ENCODE measurements around the gene TPST1.
"Not testable (repeated sequence)": the region's sequence is repeated elsewhere in the genome, so short reads cannot be mapped to it uniquely, and the experiment has no call there.

Gene TPST1

GRCh38 chr7:66189695-66190503 lies 15.2 kb upstream of the TPST1 start:
- no peak for DNase-seq

GRCh38 chr7:66190504-66190857 lies 14.7 kb upstream of the TPST1 start:
- no peak for DNase-seq

GRCh38 chr7:66193146-66193725 lies 11.9 kb upstream of the TPST1 start:
- no peak for DNase-seq

GRCh38 chr7:66198469-66198868 lies 6.7 kb upstream of the TPST1 start:
- DNase-seq, result no peak

GRCh38 chr7:66198956-66199355 lies 6.2 kb upstream of the TPST1 start:
- DNase-seq, result no peak

GRCh38 chr7:66202441-66202840 lies 2.7 kb upstream of the TPST1 start:
- no peak for DNase-seq

DNA sequence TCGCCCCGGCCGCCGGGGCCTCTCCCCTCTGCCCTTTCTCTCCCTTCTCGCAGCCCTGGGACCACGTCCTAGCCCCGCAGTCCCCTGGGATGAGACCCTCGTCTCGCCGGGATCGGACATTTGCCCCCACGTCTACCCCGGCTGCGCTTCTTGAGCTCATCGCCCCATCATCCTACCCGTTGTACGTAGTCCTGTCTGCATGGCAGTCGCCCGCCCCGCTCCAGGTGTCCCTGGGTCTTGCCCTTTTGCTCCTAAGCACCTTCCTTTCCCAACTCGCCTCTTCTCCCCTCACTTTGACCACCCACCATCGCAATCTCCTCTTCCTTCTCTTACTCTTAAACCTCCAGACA lies 582 bp downstream of the TPST1 start:
- DNase-seq, result peak in 1 of 2 experiments; percentile 2

- no peak for DNase-seq
These were observed 1.2 kb downstream of the TPST1 start for GRCh38 chr7:66206119-66206933.

DNA sequence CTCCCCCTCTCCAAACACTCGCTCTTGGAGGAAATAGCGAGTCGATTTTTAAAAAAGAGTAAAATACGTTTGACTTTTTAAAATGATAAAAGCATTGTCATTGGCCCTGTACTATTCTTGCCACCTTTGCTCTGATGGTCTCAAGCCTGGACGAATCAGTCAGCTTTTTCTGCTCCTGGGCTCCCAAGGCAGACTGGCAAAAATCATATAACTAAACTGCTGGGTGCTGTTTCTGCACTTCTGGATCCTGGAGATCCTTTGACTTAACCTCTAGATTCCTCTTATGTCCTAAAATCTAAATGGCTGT lies 1.8 kb downstream of the TPST1 start:
- no peak for DNase-seq

DNA sequence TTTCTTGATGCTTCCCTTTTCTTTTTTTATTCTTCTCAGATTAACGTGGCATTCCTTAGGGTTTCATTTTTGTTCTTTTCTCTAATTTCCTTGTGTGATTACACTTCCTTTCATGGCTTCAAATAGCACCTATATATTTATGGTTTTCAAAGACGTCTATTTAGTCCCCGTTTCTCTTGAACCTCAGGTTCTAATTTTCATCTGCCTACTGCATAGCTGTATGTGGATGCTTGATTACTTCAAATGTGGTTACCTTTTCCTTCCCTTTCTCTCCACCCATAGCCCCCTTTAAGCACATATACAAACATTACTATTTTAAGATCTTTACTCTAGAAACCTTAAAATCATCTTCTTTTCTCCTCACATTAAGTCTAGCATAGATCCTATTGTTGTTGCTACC lies 2.4 kb downstream of the TPST1 start:
- DNase-seq, result no peak

DNA sequence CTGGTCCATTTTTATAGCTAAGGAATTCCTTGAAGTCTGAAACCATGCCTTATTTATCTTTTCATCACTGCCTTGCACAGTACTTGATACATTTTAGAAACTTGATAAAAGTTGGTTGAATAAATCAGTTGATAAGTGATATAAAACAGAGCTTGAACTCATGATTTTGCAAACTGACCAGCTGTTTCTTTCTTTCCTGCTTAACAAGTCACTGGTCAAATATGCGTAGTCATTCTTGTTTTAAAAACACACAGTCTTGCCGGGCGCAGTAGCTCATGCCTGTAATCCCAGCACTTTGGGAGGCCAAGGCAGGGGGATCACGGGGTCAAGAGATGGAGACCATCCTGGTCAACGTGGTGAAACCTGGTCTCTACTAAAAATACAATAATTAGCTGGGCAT lies 6.3 kb downstream of the TPST1 start:
- no peak for DNase-seq

- DNase-seq, result no peak
These were observed 8.5 kb downstream of the TPST1 start for GRCh38 chr7:66213637-66214036.

DNA sequence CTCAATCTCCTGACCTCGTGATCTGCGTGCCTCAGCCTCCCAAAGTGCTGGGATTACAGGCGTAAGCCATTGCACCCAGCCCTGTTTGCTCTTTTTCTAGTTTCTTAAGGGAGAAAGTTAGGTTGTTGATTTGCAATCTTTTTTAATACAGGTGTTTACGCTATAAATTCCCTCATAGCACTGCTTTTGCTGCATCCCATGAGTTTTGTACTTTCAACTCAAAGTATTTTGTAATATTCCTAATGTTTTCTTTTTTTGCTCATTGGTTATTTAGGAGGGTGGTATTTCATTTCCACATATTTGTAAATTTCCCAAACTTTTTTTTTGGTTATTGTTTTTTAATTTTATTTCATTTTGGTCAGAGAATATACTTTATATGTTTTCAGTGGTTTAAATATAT lies 11.6 kb downstream of the TPST1 start:
- no peak for DNase-seq

GRCh38 chr7:66219805-66220204 lies 14.7 kb downstream of the TPST1 start:
- no peak for DNase-seq

GRCh38 chr7:66221442-66221841 lies 16.3 kb downstream of the TPST1 start:
- DNase-seq, result no peak

GRCh38 chr7:66227808-66228207 lies 22.7 kb downstream of the TPST1 start:
- no peak for DNase-seq

DNA sequence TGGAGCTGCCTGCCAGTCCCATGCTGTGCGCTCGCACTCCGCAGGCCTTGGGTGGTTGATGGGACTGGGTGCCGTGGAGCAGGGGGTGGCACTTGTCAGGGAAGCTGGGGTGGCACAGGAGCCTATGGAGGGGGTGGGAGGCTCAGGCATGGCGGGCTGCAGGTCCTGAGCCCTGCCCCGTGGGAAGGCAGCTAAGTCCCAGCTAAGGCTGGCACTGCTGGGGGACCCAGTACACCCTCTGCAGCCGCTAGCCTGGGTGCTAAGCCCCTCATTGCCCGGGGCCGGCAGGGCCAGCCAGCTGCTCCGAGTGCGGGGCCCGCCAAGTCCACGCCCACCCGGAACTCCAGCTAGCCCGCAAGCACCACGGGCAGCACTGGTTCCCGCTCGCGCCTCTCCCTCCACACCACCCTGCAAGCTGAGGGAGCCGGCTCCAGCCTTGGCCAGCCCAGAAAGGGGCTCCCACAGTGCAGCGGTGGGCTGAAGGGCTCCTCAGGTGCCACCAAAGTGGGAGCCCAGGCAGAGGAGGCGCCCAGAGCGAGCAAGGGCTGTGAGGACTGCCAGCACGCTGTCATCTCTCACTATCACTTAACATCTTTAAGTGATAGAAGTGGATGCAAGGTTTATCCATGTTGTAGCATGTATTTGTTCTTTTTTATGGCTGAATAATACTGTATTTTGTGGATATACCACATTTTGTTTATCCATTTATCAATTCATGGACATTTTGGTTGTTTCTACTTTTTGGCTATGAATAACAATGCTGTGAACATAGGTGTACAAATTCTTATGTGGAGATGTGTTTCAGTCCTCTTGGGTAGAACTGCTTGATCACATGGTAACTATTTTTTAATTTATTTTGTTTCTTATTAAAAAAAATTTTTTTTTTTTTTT lies 26.4 kb downstream of the TPST1 start:
- DNase-seq, result not testable (repeated sequence)

DNA sequence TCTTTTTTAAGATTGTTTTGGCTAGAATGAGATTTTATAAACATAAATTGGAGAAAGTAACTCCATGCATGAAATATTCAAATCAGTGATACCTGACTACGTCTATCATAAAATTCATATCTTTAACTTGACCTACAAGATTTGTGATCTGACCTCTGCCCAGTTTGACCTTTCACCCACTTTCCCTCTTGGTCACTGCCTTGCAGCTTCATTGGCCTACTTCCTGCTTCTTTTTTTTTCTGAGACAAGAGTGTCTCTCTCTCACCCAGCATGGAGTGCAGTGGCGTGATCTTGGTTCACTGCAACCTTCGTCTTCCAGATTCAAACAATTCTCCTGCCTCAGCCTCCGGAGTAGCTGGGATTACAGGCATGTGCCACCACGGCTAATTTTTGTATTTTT lies 28.5 kb downstream of the TPST1 start:
- DNase-seq, result no peak

DNA sequence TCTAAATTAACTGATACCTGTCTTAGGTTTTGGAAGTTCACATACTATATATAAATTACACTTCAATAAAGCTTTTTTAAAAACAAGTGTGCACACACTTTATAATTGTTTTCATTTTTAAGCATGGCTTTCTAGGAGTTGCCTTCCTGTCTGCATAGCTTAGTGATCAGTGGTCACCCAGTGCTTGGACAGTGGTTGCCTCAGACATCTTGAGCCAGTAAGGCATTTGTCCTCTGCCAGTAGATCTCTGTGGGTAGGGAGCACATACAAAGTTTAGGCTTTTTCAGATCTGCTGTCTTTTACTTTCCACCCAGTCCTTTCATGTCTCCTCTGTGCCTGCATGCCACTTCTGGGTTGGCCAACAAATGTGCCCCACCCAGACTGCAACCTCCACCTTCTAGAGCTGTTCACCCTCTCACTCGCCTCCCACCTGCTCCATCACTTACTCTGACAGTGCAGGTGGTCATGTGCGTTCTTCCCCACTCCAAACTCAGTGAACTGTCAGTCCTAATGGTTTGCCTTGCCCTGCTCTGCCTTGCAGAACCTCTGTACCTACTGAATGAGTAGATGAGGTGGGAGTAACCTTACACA lies 31.7 kb downstream of the TPST1 start:
- no peak for DNase-seq

DNA sequence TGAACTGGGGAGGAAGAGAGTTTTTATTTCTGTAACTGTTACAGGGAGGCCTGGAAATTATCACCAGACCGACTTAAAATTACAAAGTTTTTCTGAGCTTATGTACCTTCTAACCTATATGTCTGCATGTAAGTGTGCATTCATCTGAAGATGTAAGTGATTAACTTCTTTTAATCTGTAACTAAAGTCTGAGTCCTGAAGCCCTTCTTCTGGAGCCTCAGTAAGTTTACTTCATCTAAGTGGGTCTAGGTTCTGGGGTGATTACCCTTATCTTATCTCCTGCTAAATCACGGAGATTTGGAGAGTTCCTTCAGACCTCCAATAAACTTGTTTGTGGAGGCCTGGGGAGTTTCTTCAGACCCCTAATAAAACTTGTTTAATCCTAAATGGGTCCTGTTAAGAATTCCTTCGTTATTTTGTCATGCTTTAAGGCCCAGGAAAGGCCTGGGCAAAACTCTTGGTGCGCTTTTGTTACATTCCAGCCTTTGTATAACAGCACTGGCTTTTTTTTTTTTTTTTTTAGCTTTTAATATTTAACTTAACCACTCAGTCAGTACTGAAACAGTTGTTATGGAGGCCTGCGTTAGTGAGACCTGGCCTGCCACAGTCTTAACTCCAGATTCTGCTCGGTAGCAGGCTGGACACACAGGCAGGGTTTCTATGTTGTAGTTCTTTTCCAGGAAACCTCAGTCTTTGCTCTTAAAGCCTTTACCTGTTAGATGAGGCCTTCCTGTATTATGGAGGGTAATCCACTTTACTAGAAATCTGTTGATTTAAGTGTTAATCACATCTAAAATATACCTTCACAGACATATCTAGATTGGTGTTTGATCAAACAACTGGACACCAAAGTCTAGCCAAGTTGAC lies 33.0 kb downstream of the TPST1 start:
- DNase-seq, result no peak

GRCh38 chr7:66238773-66239466 lies 33.8 kb downstream of the TPST1 start:
- DNase-seq, result no peak
